ENCODE results near the gene PPP1R26. TPM values are rescaled to one million over a fixed set of nuclear protein-coding genes. Genes with fewer than 3 reads are reported as not detected.
A peak's percentile ranks its signal among the peaks of the same experiment; 100 is the strongest.

The PPP1R26 gene
- total and polyA plus RNA-seq, 2 of the 8 experiments (the other 6 are each of a cell fraction or from before 2014, with no cell fraction given): 9.8 to 32.7 TPM

DNA sequence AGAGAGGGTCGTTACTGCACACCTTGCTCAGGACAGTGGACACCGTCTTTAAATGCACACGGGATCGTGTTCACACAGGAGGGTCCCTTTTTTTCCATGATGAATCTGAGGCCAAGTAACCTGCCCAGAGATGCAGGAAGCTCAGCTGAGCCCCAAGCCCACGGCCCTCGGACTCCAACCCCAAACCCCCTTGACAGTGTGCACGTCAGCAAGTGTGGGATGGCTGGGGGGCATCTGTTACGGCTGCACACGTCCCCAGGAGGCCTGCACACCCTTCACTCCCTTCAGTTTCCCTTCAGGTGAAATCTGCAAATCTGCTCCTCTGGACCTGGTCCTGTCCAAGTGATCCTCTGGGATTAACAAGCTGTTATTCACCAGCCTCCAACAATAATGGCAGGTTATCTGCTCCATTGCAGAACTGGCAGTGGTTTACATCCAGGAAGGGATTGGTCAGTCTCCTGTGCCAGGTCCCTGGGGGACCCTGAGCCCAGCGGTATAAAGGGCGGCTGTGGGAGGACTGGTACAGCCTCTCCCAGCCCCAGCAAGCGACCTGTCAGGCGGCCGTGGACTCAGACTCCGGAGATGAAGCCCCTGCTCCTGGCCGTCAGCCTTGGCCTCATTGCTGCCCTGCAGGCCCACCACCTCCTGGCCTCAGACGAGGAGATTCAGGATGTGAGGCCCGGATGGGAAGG lies 41.5 kb downstream of the PPP1R26 start, which contains the start of gene LCN1:
TSS of gene LCN1 (plus strand) at position 525 of the 692 bp plus-strand sequence. CDS start at position 583, 58 bp downstream.
- ChIA-PET POLR2A (ENCODE audit: partially characterized antibody) (no interaction called here), CTCF (ENCODE audit: partially characterized antibody) (no interaction called here)
- no peak within 1 kb of the TSS for H3K23ac ChIP-seq (ENCODE audit: insufficient read length)
- H2BK15ac ChIP-seq (ENCODE audit: low read length): no peak within 1 kb of the TSS
- no peaks in the 10 kb centered on the region for H4K20me1 ChIP-seq (replicated peaks in 1 of 2; ENCODE audit: control insufficient read depth in 1 of 2, insufficient read depth in 2 of 2, low read length in 2 of 2)
- no peak within 1 kb of the TSS for H2BK20ac ChIP-seq (ENCODE audit: low read length)
- no peak within 1 kb of the TSS for H2BK5ac ChIP-seq (ENCODE audit: low read depth, low read length)
- no peak within 1 kb of the TSS for H2BK120ac ChIP-seq (replicated peaks; ENCODE audit: low read depth, low read length)
- H3K9ac ChIP-seq (replicated peaks in 1 of 4; ENCODE audit: extremely low read depth in 1 of 4, low read depth in 3 of 4, low read length in 3 of 4): no peak within 1 kb of the TSS
- H2BK12ac ChIP-seq (ENCODE audit: low read depth, low read length): no peak within 1 kb of the TSS
- H2AK5ac ChIP-seq (ENCODE audit: low read depth, low read length): no peak within 1 kb of the TSS
- no peaks in the 10 kb centered on the region for H3K79me1 ChIP-seq (ENCODE audit: low read depth, low read length)
- H2AFZ ChIP-seq (ENCODE audit: low read length): no peak within 1 kb of the TSS
- no peaks in the 10 kb centered on the region; the same call in 1 of the 2 replicates for H3K23me2 ChIP-seq (ENCODE audit: low read depth, low read length)
- no peaks in the 10 kb centered on the region for H3K36me3 ChIP-seq (ENCODE audit: control insufficient read depth in 2 of 4, insufficient read depth in 4 of 4, low read length in 3 of 4)
- H3K56ac ChIP-seq (replicated peaks; ENCODE audit: insufficient read length, low read depth, low read length): no peak within 1 kb of the TSS
- H3K9me3 ChIP-seq (ENCODE audit: insufficient read depth in 2 of 2, low read depth in 1 of 2, low read length in 1 of 2): no peaks in the 10 kb centered on the region
- peak in 1 of 2 experiments; percentile 36 for DNase-seq (ENCODE audit: low read depth in 1 of 2, low spot score in 2 of 2)
- H3K27me3 ChIP-seq (replicated peaks in 1 of 4; ENCODE audit: control insufficient read depth in 3 of 4, extremely low read depth in 1 of 4, insufficient read depth in 3 of 4, low read length in 3 of 4): no peaks in the 10 kb centered on the region
- H3K27ac ChIP-seq (ENCODE audit: low read depth, low read length): no peak within 1 kb of the TSS
- H3K18ac ChIP-seq (ENCODE audit: extremely low read depth, low read length): no peak within 1 kb of the TSS
- peaks cover 0 to 3% (median 1%) of the 10 kb centered on the region in 4 experiments; a peak in 2 of 7 replicates for H3K4me1 ChIP-seq (replicated peaks in 1 of 4; ENCODE audit: control insufficient read depth in 3 of 4, insufficient read depth in 4 of 4, low read length in 3 of 4)
- WGBS, 2 experiments (ENCODE audit: extremely low coverage in 1 of 2, insufficient coverage in 1 of 2, insufficient read length in 1 of 2, insufficient replicate concordance in 2 of 2, low coverage in 1 of 2, low lambda C conversion rate in 2 of 2, missing lambda C conversion rate in 1 of 2): 91% methylated on average over 17 of the region's 18 CpGs; no CpG with 5 or more reads in 1 of the 2 experiments
- no peak within 1 kb of the TSS for H4K5ac ChIP-seq (ENCODE audit: insufficient read length, low read depth, low read length)
- FAIRE-seq: no peak
- no peaks in the 10 kb centered on the region for H3K79me2 ChIP-seq (ENCODE audit: control insufficient read depth in 1 of 2, insufficient read depth in 2 of 2, low read length in 2 of 2)
- no peak within 1 kb of the TSS for H3K4me2 ChIP-seq (ENCODE audit: insufficient read depth in 1 of 2, low read depth in 2 of 2, low read length in 2 of 2)
- no peak within 1 kb of the TSS for H4K8ac ChIP-seq (ENCODE audit: extremely low read depth, insufficient read depth, low read length)
- no peak within 1 kb of the TSS for H3K14ac ChIP-seq (ENCODE audit: insufficient read length)
- no peak within 1 kb of the TSS for H4K91ac ChIP-seq (replicated peaks; ENCODE audit: insufficient read length, low read length)
- H3K4ac ChIP-seq (replicated peaks; ENCODE audit: insufficient read length, low read depth, low read length): no peak within 1 kb of the TSS
- no peak within 1 kb of the TSS for H3K4me3 ChIP-seq (ENCODE audit: extremely low read depth in 1 of 4, insufficient read depth in 2 of 4, low read depth in 3 of 4, low read length in 4 of 4)
- TF ChIP-seq EP300 (IDR thresholded peaks at IDR 0.05; ENCODE audit: borderline replicate concordance in 1 of 2, low read depth in 2 of 2, low read length in 2 of 2) (no peak), JUN (IDR thresholded peaks at IDR 0.05; ENCODE audit: low read depth, low read length) (no peak), CBX5 (IDR thresholded peaks at IDR 0.05; ENCODE audit: low read depth, low read length) (no peak), ZNF274 (IDR thresholded peaks at IDR 0.05; ENCODE audit: borderline replicate concordance, extremely low read depth, low read length) (no peak), TBP (IDR thresholded peaks at IDR 0.05; ENCODE audit: low read depth, low read length) (no peak), POLR2AphosphoS5 (IDR thresholded peaks at IDR 0.05; ENCODE audit: low read depth, low read length) (no peak), EZH2 (IDR thresholded peaks at IDR 0.05; ENCODE audit: low read depth, low read length, severe bottlenecking) (no peak), CEBPB (IDR thresholded peaks at IDR 0.05; ENCODE audit: low read depth, low read length) (no peak), TAF1 (IDR thresholded peaks at IDR 0.05; ENCODE audit: low read depth, low read length) (no peak), POLR2A (IDR thresholded peaks at IDR 0.05; ENCODE audit: control extremely low read depth in 1 of 2, low read depth in 2 of 2, low read length in 2 of 2) (no peak)
- TF ChIP-seq, protein P1, sequence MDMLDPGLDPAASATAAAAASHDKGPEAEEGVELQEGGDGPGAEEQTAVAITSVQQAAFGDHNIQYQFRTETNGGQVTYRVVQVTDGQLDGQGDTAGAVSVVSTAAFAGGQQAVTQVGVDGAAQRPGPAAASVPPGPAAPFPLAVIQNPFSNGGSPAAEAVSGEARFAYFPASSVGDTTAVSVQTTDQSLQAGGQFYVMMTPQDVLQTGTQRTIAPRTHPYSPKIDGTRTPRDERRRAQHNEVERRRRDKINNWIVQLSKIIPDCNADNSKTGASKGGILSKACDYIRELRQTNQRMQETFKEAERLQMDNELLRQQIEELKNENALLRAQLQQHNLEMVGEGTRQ (IDR thresholded peaks at IDR 0.05; ENCODE audit: low read length): no peak
- TF ChIP-seq, protein P2, sequence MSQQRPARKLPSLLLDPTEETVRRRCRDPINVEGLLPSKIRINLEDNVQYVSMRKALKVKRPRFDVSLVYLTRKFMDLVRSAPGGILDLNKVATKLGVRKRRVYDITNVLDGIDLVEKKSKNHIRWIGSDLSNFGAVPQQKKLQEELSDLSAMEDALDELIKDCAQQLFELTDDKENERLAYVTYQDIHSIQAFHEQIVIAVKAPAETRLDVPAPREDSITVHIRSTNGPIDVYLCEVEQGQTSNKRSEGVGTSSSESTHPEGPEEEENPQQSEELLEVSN (IDR thresholded peaks at IDR 0.05): no peak
